Activated T-helper 1 cell treated with anti-CD3 and anti-CD28 coated beads, Interleukin-12 subunit alpha, Interleukin-12 subunit beta, Interleukin-2, Interleukin-4 antibody, amounts not matched to agents 30 ng/mL and 10 ng/mL and 1 ng/mL, durations not matched to agents 14 hours and 24 hours and 36 hours (primary cell): ENCODE measurements around the gene CYP24A1. TPM values are rescaled to one million over a fixed set of nuclear protein-coding genes. Genes with fewer than 3 reads are reported as not detected.

Experiments
- DNase-seq: peaks from one replicate; pipeline ENCODE4 v3.0.0; 2021; ENCODE audit warnings: low spot score
- H3K27ac Mint-ChIP-seq: one replicate; pipeline ENCODE4 v1.8.0; 2021; ENCODE audit warnings: mild to moderate bottlenecking, mixed read lengths
- H3K27me3 Mint-ChIP-seq: one replicate; pipeline ENCODE4 v1.8.0; 2022; ENCODE audit warnings: mild to moderate bottlenecking, moderate library complexity, mixed read lengths; ENCODE audit not compliant: insufficient read depth
- H3K36me3 Mint-ChIP-seq: one replicate; pipeline ENCODE4 v1.8.0; 2021; ENCODE audit warnings: low read depth, mixed read lengths
- H3K4me1 Mint-ChIP-seq: one replicate; pipeline ENCODE4 v1.8.0; 2021; ENCODE audit warnings: low read depth, mixed read lengths
- H3K4me3 Mint-ChIP-seq: one replicate; pipeline ENCODE4 v1.8.0; 2021; ENCODE audit warnings: mild to moderate bottlenecking, moderate library complexity, mixed read lengths
- H3K9me3 Mint-ChIP-seq: one replicate; pipeline ENCODE4 v1.8.0; 2021; ENCODE audit warnings: mixed read lengths
- intact Hi-C: fragments of 100-400 bp; cut with micrococcal nuclease; formaldehyde crosslinking; loops from one replicate; pipeline ENCODE4 v1.15.1; 2024
- total RNA-seq: library from RNA; stranded (reverse); gene quantifications from 2 replicates; pipeline ENCODE4 v1.2.3, GENCODE V29; 2022

Gene CYP24A1
- total RNA-seq, 1 donor from 2014 or later, result not detected

- intact Hi-C loops, result loop anchor here (1.0 to 10.0 kb wide), 2 partner anchors 95 to 211 kb away; no protein-coding TSS in a partner anchor
- no peaks in the 10 kb centered on the region for H3K9me3 Mint-ChIP-seq
- no peak for DNase-seq
- no peaks in the 10 kb centered on the region for H3K4me1 Mint-ChIP-seq
- H3K27ac Mint-ChIP-seq, result no peak overlapping the region
- H3K4me3 Mint-ChIP-seq, result no peak overlapping the region
- no peaks in the 10 kb centered on the region for H3K36me3 Mint-ChIP-seq
- peaks cover 17% of the 10 kb centered on the region for H3K27me3 Mint-ChIP-seq
These were observed 69.8 kb downstream of the CYP24A1 start for GRCh38 chr20:54103762-54104600.

Other genes with a start within 250 kb of the CYP24A1 start
- not detected in 2 replicates for gene BCAS1, start 103.4 kb downstream of the CYP24A1 start, total RNA-seq
- 72.6 and 75.8 TPM in 2 replicates for gene PFDN4, start 34.1 kb upstream of the CYP24A1 start, total RNA-seq